Thyroid gland (tissue), 4 donors: ENCODE measurements around the gene LASP1NB.
A peak's percentile ranks its signal among the peaks of the same experiment; 100 is the strongest.

Experiments
- DNase-seq, 2 donors: peaks; one replicate each; pipeline ENCODE4 v3.0.0-alpha.2; 2019
- H3K27ac ChIP-seq, 3 donors: fragments of 200-600 bp; sonication (generic); 1 replicate in 2 of 3; 2 replicates in 1 of 3; pipeline ENCODE4 v1.5.1; 2016 to 2019; ENCODE audit warnings: mild to moderate bottlenecking in 1 of 3, moderate library complexity in 1 of 3
- H3K27me3 ChIP-seq: fragments of 200-600 bp; sonication (generic); one replicate; pipeline ENCODE4 v1.5.1; 2019
- H3K36me3 ChIP-seq, 2 donors: fragments of 200-600 bp; sonication (generic); one replicate each; pipeline ENCODE4 v1.5.1; 2016 to 2019
- H3K4me1 ChIP-seq, 2 donors: fragments of 200-600 bp; sonication (generic); one replicate each; pipeline ENCODE4 v1.5.1; 2017 to 2019
- H3K4me3 ChIP-seq, 3 donors: fragments of 200-600 bp; sonication (generic); replicated peaks in 1 of 3; 1 replicate in 2 of 3; 2 replicates in 1 of 3; pipeline ENCODE4 v1.5.1; 2016; ENCODE audit warnings: mild to moderate bottlenecking in 1 of 3
- H3K9me3 ChIP-seq: fragments of 200-600 bp; sonication (generic); one replicate; pipeline ENCODE4 v1.5.1; 2017
- CTCF ChIP-seq, 6 experiments: fragments of 200-600 bp in 3 of 6; fragments of 450-650 bp in 3 of 6; sonication (generic) in 3 of 6; IDR thresholded peaks; one replicate each; pipeline ENCODE4 v1.5.1; 2016 to 2019; ENCODE audit warnings: antibody characterized with exemption in 6 of 6, mild to moderate bottlenecking in 2 of 6, inconsistent platforms in 1 of 6, moderate library complexity in 1 of 6
- POLR2A ChIP-seq, 2 donors: fragments of 450-650 bp; IDR thresholded peaks; one replicate each; pipeline ENCODE4 v1.6.1; 2017; ENCODE audit warnings: antibody characterized with exemption in 2 of 2, mild to moderate bottlenecking in 2 of 2, moderate library complexity in 1 of 2
- WGBS, 2 donors: methylation state at CpG; one replicate each; pipeline ENCODE4 v1.1.5; 2017; 5-methylcytosine and 5-hydroxymethylcytosine counted together
- intact Hi-C: fragments of 100-400 bp; cut with DNase I; formaldehyde crosslinking; loops from one replicate; pipeline ENCODE4 v1.15.1; 2023

The LASP1NB gene

GRCh38 chr17:38892083-38892482, 33.3 kb upstream of the LASP1NB start:
- Histone ChIP-seq H3K36me3 (peaks cover 24 to 25% of the 10 kb centered on the region in 2 donors), H3K9me3 (no peaks in the 10 kb centered on the region), H3K4me1 (peaks cover 11 to 30% of the 10 kb centered on the region in 2 donors), H3K4me3 (no peak overlapping the region), H3K27me3 (no peaks in the 10 kb centered on the region), H3K27ac (no peak overlapping the region)
- TF ChIP-seq POLR2A (IDR thresholded peaks at IDR 0.05) (no peak), CTCF (IDR thresholded peaks at IDR 0.05) (no peak)
- no peak for DNase-seq
- 91 to 93% methylated on average over 4 of the region's 4 CpGs for WGBS, 2 donors
- intact Hi-C loops, result no loop called here

- no peaks in the 10 kb centered on the region for H3K27me3 ChIP-seq
- no peak for DNase-seq
- H3K36me3 ChIP-seq, result peaks cover 24 to 25% of the 10 kb centered on the region in 2 donors
- peaks cover 11 to 36% of the 10 kb centered on the region in 2 donors for H3K4me1 ChIP-seq
- no peaks in the 10 kb centered on the region for H3K9me3 ChIP-seq
- no peak overlapping the region for H3K4me3 ChIP-seq
- intact Hi-C loops, result no loop called here
- WGBS, 2 donors, result 83 to 90% methylated on average over 10 to 11 of the region's 13 CpGs
- no peak for TF ChIP-seq CTCF (IDR thresholded peaks at IDR 0.05)
- TF ChIP-seq POLR2A (IDR thresholded peaks at IDR 0.05), result no peak
- no peak overlapping the region for H3K27ac ChIP-seq
Measured at GRCh38 chr17:38892620-38893019, 32.8 kb upstream of the LASP1NB start.

GRCh38 chr17:38893113-38893512, 32.3 kb upstream of the LASP1NB start:
- no peak overlapping the region for H3K4me3 ChIP-seq
- H3K4me1 ChIP-seq, result peaks cover 11 to 41% of the 10 kb centered on the region in 2 donors
- intact Hi-C loops, result no loop called here
- peak overlapping the region in 1 of 3 donors; percentile 39 for H3K27ac ChIP-seq
- 76 to 77% methylated on average over 4 to 5 of the region's 5 CpGs for WGBS, 2 donors
- DNase-seq, result no peak
- no peaks in the 10 kb centered on the region for H3K9me3 ChIP-seq
- no peak for TF ChIP-seq CTCF (IDR thresholded peaks at IDR 0.05)
- no peak for TF ChIP-seq POLR2A (IDR thresholded peaks at IDR 0.05)
- H3K36me3 ChIP-seq, result peaks cover 24 to 25% of the 10 kb centered on the region in 2 donors
- no peaks in the 10 kb centered on the region for H3K27me3 ChIP-seq

GRCh38 chr17:38893607-38894006, 31.8 kb upstream of the LASP1NB start:
- no peak for TF ChIP-seq CTCF (IDR thresholded peaks at IDR 0.05)
- TF ChIP-seq POLR2A (IDR thresholded peaks at IDR 0.05), result no peak
- WGBS, 2 donors, result 65 to 66% methylated on average over 6 of the region's 6 CpGs
- H3K4me1 ChIP-seq, result peaks cover 11 to 46% of the 10 kb centered on the region in 2 donors

GRCh38 chr17:38894276-38894675, 31.1 kb upstream of the LASP1NB start:
- WGBS, 2 donors, result 65 to 72% methylated on average over 7 of the region's 7 CpGs
- Histone ChIP-seq H3K4me3 (no peak overlapping the region), H3K9me3 (no peaks in the 10 kb centered on the region), H3K4me1 (peaks cover 11 to 52% of the 10 kb centered on the region in 2 donors), H3K27ac (peak overlapping the region in 2 of 3 donors; percentile 39 to 58), H3K27me3 (no peaks in the 10 kb centered on the region), H3K36me3 (peaks cover 21 to 25% of the 10 kb centered on the region in 2 donors)
- DNase-seq, result no peak
- TF ChIP-seq POLR2A (IDR thresholded peaks at IDR 0.05) (no peak), CTCF (IDR thresholded peaks at IDR 0.05) (no peak)
- intact Hi-C loops, result no loop called here

More at GRCh38 chr17:38893607-38894006, 31.8 kb upstream of the LASP1NB start:
- peak overlapping the region in 2 of 3 donors; percentile 39 to 58 for H3K27ac ChIP-seq
- intact Hi-C loops, result no loop called here
- no peak overlapping the region for H3K4me3 ChIP-seq
- peaks cover 24 to 25% of the 10 kb centered on the region in 2 donors for H3K36me3 ChIP-seq
- DNase-seq, result peak in 1 of 2 donors; percentile 14
- H3K27me3 ChIP-seq, result no peaks in the 10 kb centered on the region
- H3K9me3 ChIP-seq, result no peaks in the 10 kb centered on the region
